Esophagus mucosa (tissue), 1 donor: Measurements from ENCODE around the gene ERC2. TPM values are rescaled to one million over a fixed set of nuclear protein-coding genes. Genes with fewer than 3 reads are reported as not detected.
A peak's percentile ranks its signal among the peaks of the same experiment; 100 is the strongest.

Experiments used
- ATAC-seq: fragments of 200-7000 bp; cut with Tn5 transposase; one replicate; pipeline ENCODE4 v1.9.1; 2020
- total RNA-seq: library from RNA; stranded (reverse); gene quantifications from one replicate; pipeline ENCODE4 v1.2.4, GENCODE V29; 2023
- donor health status: DM: yes; HTN: yes; CAD: no.

Gene ERC2
- total RNA-seq, 1 donor from 2014 or later = 0.48 TPM

- ATAC-seq = no peak
Measured at GRCh38 chr3:55659701-55660100, 808.6 kb downstream of the ERC2 start.

DNA sequence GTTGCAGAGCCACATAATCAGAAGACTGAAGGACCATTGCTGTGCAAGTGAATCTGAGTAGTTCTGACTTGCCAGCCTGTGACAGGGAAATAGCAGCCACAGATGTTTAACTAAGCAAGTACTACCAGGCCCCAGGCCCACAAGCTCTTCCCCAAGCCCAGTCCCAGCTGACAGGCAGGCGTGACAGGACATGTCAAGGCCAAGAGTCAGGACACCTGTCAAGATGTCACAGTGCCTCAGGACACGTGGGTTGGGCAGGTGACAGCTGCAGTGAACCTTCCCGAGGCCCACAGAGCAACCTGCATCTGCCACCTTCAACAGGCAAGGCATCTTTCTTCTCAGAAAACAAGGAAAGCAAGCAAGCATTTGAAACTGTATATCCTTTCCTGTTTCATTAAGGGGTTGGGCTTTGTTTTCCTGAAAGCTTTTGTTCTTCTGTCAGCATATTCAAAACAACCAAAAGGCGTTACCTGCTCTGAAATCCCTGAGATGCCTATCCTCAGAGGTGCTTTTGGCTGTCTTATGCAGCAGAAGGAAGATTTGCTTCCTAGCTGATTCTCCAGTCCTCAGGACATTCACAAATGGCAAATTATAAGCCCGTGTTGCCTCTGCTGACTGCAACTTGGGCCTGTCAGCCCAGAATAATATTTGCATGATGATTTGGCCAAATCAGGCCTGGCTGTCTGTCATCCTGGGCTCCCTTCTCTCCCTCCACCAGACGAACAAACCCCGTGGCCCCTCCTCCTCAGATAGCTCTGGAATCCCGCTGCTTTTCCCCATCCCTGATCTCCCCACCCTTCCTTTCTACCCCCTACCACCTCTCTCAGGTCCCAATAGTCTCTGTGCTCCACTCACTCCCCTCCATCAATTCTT is 809.3 kb downstream of the ERC2 start:
- peak; percentile 94 for ATAC-seq

DNA sequence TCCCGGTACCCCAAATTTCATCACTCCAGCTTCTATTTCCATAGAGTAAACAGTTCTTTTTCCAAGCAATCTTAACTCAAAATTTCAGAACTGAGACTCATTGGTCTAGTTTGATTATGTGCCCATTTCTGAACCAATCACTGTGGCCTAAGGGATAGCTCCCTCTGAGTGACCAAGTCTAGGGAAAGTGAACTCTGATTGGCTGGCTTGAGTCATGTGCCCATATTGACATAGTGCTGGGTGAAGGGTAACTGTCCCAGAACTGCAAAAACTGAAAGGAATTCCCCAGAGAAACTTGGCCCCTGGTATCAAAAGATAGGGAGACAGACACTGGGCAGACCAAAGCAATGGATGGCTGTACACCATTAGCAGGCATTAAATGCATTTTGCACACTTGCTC is 810.0 kb downstream of the ERC2 start:
- peak; percentile 5 for ATAC-seq

DNA sequence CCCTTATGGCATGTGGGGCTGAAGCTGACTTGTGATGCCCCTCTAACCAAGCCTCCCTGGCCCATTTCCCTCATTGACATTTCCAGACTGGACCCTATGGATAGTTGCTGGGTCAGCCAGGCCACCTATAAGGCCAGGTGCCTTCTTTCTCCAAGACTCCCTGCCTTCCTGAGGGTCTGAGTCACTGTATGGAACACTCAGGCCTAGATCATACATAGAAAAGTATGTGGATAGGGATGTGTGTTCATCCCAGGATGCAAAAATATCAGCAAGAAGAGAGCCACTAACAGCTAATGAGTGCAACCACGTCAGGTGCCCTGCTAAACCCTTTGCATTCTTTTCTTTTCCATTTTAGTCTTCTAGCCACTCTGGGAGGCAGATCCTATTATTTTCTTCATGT is 812.7 kb downstream of the ERC2 start:
- no peak for ATAC-seq

GRCh38 chr3:55654123-55654760 is 814.0 kb downstream of the ERC2 start:
- no peak for ATAC-seq

DNA sequence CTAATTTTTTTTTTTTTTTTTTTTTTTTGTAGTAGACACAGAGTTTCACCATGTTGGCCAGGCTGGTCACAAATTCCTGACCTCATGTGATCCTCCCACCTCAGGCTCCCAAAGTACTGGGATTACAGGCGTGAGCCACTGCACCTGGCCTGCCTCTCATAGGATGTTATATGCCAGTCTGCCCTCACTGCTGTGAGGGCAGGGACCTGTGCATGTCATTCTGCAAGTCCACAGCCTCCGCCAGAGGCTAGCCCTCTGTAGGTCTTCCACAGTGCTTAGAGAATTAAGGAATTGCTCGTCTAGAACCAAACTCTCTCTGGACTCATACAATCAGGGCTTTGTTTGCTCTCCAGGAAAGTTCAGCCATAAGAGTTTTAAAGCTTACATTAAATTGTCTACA is 817.3 kb downstream of the ERC2 start:
- no peak for ATAC-seq

GRCh38 chr3:55650011-55650410 is 818.3 kb downstream of the ERC2 start:
- ATAC-seq = no peak

- no peak for ATAC-seq
Measured at GRCh38 chr3:55649554-55649953, 818.7 kb downstream of the ERC2 start.

- ATAC-seq = no peak
Measured at GRCh38 chr3:55648591-55649318, 819.5 kb downstream of the ERC2 start.

DNA sequence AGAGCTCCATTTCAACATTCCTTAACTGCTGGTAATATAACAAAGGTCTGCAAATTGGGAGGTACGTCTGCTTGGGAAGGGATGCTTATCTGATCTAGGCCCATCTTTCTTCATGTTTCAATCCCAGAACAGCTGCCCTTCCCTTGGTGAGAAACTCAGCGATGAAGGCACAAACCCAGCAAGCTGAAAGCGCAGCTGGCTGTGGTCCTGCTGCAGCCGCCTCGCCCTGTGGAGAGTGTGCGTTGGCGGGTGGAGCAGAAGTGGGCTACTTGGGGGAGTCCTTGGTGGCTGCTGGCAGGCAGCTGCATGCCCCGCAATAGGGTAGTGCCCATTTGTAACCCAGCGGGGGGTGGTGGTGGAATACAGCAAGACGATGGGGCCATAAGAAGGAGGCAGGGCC is 820.6 kb downstream of the ERC2 start:
- ATAC-seq = peak; percentile 22

- ATAC-seq = no peak
Measured at GRCh38 chr3:55647063-55647462, 821.2 kb downstream of the ERC2 start.

DNA sequence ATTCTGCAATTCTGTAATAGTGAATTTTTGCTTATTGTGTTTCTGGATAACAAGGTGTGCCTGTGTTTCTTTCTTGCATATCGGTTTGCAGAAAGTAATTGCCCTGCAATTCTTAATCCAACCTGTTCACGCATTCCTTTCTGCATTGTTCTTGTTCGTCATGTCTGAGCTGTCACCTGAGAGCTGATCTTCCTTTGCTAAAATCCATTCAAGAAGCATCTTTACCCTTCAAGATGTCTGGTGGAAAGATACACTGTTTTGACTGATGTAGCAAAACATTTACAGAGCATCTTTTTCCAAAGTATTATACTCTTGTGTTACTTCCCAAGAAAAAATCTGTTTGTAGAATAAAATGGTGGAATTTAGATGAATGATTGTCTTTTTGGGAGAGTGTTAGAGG is 822.1 kb downstream of the ERC2 start:
- no peak for ATAC-seq

DNA sequence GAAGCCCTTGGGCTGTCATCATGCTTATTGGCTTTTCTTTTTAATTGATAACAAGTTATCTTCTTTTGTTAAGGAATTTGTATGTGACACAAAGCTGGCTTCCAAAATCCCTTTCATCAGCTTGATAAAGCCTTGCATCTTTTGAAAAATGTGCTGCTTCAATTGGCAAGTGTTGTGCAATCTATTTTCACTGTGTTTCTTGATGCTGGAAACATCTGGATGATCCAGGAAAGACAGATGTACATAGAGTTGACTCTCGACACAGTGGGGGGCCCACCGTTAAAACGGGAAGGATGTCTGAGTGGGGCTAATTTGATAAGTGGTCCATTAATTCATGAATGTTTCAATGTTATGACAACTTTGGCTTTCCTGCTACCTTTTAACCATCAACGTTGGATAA is 822.8 kb downstream of the ERC2 start:
- ATAC-seq = no peak

DNA sequence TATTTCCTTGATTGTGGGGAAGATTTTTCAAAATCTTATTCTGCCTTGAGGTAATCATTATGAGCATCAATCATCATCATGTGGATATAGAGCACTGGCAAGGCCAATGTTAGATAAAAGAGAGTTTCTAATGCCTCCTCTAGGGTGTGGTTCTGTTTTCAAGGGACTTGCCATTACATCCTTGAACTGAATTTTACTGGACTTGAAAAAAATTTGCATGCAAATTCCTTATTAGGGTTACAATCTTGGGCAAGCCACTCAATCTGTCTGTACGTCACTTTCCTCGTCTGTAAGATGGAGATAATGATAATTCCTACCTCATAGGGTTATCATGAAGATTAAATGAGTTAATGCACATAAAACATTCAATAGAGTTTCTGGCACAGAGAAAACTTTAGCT is 825.0 kb downstream of the ERC2 start:
- no peak for ATAC-seq

DNA sequence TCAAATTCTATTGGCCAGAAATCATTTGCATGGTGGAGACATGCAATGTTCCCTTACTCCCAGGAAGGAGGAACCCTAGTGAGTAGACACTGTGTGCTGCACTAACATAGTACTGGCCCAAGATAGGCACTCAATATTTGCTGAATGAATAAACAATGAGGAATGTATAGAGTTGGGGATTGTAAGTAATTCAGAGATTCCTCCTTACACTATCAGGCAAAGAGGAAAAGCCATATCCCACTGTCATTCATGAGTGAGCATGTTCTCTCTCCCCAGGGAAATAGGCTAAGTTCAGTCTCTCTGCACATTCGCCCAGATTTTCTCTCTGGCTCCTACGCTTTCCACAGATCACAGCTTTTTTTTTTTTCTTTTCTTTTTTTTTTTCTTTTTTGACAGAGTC is 826.3 kb downstream of the ERC2 start:
- ATAC-seq = no peak

- ATAC-seq = peak; percentile 89
Measured at GRCh38 chr3:55639896-55640765, 828.1 kb downstream of the ERC2 start.

- ATAC-seq = no peak
Measured at GRCh38 chr3:55639143-55639542, 829.1 kb downstream of the ERC2 start.

GRCh38 chr3:55637906-55638638 is 830.2 kb downstream of the ERC2 start:
- ATAC-seq = no peak

GRCh38 chr3:55636300-55637195 is 831.7 kb downstream of the ERC2 start:
- ATAC-seq = peak; percentile 90

DNA sequence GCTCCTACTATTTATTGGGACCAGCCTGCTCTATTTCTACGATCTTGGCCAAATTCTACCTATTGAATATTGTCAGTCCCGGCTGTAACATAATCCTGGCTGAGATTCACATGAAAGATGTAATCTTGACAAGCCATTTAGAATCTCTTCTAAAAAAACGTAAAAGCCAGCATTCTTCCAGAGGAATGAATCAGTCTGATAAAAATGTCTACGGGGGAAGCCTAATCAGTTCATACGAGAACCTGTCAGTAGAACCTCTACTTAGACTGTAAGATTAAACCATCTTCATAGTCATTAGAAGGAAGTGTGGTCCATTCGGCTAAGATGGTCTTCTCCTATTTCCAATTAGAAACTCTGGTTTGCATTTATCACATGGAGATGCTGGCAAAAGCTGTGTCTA is 833.9 kb downstream of the ERC2 start:
- no peak for ATAC-seq

DNA sequence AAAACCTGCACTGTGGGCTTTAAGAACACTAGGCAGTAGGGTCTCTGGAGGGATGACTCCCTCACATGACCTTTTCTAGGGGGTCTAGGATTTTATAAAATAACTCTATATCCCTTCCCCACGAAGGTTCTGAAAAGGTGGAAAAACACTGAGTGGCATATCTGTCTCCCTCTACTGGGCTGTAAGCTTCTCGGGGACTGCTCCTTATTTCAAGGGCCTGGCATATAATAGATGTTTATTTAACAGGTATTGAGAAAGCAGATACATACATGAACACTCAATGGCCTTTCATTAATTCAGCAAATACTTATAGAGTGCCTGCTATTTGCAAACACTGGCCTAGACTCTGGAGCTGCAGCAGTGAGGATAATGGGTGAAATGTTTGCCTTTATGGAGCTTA is 834.9 kb downstream of the ERC2 start:
- ATAC-seq = no peak
